Superior temporal gyrus (tissue), 1 donor: ENCODE results near the gene DNAH6.

ENCODE experiments used
- DNase-seq: peaks from one replicate; pipeline ENCODE4 v3.0.0-alpha.2; 2016; ENCODE audit errors: extremely low spot score

Gene DNAH6

DNA sequence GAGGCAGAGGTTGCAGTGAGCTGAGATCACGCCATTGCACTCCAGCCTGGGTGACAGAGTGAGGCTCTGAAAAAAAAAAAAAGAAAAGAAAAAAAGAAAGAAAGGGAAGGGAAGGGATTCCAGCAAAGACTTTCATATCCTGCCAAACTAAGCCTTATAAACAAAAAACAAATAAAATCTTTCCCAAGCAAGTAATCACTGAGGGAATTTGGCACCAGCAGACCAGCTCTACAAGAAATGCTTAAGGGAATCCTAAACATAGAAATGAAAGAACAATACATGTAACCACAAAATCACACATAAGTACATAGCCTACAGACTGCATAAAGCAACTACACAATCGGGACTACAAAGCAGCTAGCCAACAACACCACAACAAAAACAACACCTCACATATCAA lies 285.5 kb downstream of the DNAH6 start:
- DNase-seq, result no peak

DNA sequence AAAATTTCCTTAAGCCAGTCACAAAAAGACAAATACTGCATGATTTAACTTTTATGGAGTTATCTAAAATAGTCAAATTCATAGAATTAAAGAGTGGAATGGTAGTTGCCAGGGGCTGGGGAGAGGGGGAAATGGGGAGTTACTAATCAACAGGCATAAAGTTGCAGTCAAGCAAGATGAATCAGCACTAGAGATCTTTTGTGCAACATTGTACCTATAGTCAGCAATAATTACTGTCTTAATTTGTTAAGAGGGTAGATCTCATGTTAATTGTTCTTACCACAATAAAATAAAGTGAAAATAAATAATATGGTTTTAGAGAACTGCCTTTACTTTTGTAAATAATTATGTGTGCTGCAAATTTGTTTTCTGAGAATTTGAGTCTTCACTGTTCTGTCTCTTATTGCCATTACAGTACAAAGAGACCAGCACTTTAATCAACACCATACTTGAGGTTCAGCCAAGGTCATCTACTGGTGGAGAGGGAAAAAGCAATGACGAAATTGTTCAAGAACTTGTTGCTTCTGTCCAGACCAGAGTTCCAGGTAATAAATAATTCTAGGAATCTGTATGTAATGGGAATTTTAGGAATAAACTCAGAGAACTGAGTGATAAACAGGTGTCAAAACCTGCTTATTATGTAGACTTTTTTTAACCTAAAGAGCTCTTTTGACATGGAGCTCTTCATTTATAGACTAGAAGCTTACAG lies 289.1 kb downstream of the DNAH6 start:
- no peak for DNase-seq

DNA sequence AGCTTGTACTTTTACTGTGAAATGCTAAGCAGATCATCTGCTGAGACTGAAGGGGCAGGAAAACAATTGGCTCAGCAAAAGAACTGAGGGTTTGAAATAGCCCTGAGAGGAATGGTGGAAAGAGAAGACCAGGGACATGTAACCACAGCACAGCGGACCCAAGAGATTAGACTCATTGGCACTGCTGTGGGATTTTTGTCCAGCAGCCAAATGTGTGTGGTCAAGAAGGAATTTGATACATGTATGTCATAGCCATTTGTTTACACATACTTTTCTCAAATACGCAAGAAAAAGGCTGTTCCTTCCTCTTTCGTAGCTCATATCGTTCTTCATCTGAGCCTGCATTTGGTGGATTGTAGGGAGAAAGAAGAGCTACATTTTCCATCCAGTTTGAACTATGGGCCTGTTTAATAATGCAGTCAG lies 290.8 kb downstream of the DNAH6 start:
- no peak for DNase-seq

DNA sequence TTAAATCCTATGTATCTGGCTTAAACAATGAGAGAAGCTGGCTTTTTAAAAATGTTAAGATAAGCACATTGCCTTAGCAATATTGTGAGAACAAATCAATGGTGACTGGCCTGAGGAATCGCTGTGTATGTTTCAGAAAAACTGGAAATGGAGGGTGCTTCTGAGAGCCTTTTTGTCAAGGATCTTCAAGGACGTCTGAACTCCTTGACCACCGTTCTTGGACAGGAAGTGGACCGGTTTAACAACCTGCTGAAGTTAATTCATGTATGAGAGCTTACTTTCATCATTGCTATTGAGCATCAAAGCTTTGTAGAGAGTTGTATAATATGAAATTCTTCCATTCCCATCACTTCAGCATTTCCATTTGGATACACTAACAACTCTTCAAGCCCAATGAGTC lies 292.0 kb downstream of the DNAH6 start:
- no peak for DNase-seq

DNA sequence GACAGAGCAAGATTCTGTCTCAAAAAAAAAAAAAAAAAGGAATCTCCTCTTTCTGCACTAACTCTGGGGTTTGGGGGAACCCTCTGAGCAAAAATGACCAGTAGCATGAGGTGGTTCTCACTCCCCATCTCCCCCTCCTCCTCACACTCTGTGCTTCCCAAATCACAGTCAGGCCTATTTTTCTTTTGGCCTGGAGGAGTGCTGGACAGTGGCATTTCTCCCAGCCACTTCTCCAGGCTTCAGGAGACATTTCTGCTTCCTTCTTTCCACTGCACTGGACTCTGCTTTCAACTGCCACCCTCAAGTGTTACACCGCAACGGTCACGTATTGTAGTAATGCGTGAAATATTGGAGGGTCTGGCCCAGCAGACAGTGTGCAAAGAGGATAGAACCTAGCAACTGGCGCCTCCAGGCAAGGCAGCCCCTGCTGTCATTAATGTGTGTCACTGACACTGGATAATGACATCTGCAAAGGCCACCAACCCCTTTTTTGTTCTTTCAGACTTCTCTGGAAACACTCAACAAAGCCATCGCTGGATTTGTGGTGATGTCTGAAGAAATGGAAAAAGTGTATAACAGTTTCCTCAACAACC lies 295.6 kb downstream of the DNAH6 start:
- no peak for DNase-seq

DNA sequence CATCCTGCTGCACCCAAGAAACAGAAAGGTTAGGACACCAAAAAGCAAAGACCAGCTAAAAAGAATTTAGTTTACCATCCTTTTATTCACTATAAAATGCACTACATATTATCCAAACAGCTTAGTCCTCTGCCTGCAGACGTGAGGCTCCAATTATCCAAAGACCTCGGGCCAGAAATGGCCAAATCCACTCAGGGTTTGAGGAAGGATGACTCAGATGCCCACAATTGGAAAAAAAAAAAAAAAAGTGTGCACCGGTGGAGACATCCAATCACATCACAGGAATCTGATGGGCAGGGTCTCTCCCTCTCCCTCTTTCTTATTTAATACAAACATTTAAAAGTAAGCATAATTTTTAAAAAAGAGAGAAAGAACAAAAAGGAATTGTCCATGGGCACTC lies 298.8 kb downstream of the DNAH6 start:
- DNase-seq, result no peak

DNA sequence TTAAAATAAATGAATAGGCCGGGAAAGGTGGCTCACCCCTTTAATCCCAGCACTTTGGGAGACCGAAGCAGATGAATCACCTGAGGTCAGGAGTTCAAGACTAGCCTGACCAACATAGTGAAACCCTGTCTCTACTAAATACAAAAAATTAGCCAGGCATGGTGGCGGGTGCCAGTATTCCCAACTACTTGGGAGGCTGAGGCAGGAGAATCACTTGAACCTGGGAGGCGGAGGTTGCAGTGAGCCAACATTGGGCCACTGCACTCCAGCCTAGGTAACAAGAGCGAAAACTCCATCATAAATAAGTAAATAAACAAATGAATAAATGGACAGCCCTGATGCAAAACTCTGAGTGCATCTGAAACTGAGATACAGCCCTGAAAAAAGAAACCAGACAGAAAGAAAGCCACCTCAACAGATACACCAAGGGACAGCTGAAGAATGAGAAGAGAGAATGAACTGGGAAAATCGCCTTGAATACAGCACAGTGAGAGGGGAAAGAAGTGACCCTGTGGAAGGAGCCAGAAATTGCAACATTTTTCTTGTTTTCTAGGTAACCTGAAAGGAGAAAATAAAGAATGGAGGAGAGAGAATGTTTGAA lies 300.2 kb downstream of the DNAH6 start:
- no peak for DNase-seq

DNA sequence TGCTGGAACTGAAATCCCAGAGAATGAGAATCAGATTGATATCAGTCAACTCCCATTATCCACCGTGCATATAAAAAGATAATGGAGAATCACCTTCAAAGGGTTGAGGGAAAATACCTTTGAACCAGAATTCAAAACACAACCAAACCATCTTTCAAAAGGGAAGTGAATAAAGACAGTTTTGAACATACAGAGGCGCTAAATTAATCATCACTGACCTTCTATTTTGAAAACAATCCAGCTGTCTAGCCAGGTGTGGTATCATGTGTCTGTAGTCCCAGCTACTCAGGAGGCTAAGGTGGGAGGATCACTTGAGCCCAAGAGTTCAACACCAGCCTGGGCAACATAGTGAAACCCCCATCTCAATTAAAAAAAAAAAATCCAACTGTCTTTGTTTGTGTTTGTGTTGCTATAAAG lies 300.9 kb downstream of the DNAH6 start:
- DNase-seq, result no peak

DNA sequence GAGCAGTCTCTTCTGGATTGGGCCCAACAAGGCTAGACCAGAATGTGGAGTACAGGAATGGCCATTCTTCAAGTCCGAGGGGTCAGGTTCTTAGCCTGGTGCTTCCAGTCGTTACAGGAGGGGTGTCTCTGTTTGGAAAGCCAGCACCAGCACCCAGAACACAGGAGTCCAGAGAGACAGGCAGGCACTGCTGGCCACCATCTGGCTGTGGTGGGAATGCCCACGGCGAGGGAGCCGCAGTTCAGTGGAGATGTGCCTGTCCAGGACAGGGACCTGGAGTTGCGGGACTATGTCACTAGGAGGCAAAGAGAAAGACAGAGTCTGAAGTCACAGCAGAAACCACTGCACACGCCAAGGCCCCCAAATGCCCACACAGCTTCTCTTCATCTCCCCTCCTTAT lies 305.5 kb downstream of the DNAH6 start:
- DNase-seq, result no peak

DNA sequence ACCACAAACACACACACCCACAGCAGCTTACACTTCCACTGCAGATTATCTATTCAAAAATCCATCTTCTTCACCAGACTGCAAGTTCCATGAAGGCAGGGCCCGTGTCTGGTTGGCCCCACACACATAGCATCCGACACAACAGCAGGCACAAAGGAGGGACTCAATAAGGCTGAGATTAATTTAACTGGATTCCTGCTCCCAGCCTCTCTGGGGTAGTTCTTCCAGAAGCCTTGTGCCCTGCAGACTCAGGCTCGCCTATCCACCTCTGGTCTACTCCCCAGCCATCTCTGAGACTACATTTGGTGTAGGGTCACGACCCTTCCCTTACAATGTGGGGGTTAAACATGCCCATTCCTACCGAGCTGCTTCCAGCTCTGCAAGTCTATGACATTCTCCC lies 306.9 kb downstream of the DNAH6 start:
- no peak for DNase-seq

DNA sequence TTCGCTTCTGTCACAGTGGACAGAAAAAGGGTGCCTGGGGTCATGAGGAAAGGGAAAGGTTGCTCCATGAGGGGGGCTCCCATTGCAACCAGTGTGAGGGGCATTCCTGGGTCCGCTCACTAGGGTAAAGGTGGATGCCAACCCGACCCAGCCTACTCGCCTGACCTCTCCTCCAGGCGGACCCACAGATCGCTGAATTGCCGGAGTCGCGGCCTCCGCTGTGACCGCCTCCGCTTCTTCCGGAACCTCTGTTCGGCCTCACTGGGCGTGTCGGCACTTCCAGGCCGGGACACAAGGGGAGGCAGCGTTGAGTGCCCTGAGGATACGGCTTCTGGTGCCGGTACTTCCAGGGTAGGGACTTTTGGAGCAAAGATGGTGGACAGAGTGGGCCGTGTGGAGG lies 307.5 kb downstream of the DNAH6 start:
- DNase-seq, result no peak

DNA sequence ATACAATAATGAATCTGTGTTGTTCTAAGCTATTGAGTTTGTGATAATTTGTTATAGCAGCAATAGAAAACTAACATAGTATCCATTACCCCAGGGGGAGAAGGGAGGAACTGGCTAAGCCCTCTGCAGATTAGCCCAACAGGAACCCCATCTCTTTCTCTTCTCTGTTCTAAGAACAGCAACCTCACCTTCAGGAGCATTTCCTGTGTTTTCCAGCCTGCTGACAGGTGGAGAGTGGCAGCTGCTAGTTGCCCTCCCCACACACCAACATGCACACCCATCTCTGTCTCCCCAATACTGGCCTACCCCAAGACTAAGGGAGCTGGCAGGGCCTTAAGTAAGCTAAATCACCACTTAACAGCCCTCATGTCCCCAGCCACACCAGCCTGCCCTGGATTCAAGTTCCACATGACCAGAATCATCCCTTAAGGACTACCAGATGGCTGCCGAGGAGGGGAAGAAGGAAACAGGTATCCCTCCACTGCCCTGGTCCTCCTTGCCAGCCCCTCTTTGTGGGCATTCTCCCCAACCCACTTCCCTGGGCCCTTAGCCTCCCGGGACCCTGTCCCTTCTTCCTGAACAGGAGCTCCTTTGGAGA lies 311.8 kb downstream of the DNAH6 start:
- DNase-seq, result no peak

DNA sequence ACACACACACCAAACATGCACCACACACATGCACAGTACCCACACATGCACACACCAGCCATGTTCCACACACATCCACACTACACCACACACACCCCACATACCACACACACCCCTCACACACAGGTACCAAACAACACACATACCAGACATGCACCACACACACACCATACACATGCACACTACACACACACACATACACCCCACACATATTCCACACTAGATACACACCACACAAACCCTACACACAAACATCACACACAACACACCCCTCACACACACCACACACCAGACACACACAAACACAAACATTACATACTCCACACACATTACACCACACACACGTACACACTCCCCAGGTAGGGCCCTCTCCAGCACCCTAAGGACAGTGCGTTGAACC lies 313.4 kb downstream of the DNAH6 start:
- no peak for DNase-seq

DNA sequence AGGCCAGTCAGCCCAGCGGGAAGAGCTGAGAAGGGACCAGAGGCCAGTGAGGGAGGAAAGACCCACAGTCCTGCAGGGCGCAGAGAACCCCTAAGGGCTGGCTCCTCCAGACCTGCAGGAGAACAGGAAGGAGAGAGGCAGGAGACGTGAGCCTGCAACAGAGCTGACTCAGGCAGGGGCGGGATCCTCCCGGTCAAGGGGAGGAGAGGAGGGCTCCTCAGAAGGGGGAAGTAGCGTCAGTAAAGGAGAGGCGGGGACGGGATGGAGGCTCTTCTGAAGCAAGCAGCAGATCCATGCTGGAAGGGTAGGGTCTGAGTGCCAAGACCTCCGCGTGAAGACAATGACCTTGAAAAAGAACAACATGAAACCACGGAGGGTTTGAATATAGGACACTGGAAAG lies 313.8 kb downstream of the DNAH6 start:
- no peak for DNase-seq

DNA sequence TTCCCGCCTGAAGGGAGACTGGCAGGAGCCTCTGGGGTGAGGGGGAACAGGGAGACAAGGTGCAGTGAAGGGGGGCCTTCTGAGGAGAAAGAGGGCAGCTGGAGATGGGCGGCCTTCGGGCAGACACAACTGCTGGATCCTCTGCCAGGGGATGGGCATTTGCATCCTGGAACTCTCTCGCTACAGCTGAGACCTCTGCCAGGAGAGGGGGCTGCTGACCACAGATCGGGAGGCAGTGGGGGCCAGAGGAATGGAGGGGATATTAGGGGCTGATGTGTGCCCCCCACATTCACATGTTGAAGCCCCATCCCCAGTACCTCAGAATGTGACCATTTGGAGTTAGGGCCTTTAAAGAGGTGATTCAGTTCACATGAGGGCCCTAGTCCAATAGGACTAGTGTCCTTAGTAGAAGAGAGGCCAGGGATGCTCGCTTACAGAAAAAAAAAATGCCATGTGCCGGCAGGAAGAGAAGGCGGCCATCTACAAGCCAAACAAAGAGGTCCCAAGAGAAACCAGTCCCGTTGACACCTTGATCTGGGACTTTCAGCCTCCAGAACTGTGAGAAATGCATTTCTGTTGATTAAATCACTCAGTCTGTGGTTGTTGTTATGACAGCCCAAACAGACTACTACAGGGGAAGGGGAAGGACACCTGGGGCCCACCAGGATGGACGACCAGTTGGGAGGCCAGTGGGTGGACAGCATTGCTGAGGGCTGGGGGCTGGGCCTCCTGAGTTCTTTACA lies 314.6 kb downstream of the DNAH6 start:
- DNase-seq, result no peak

DNA sequence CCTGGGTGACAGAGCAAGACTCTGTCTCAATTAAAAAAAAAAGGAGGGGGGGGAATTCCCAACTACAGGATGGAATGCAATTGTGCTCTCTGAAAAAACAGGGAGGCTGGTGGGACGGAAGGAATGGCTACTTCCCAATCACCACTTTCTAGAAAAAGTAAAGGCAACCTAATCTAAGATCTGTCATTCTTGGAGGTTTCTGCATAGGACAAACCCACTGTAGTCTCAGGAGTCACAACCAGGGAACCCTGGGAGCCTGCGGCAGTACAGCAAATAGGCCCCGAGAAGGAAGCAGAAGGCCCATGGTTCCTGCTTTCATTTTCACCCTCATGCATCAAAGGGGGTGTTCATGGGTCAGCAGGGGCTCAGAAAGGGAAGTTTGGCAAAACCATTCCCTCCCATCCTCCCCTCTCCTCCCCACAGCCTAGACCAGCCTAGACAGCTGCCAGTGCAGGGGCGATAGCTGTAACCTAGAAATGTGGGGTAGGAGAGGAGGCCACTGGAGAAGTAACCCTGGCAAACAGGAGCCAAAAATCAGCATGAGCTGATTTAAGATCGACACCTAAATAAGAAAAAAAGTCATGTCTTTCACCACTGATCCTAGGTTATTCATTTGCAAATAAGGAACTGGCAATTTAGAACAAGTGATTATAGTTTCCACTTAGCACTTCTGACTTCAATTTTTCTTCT lies 316.6 kb downstream of the DNAH6 start:
- peak; percentile 14 for DNase-seq

DNA sequence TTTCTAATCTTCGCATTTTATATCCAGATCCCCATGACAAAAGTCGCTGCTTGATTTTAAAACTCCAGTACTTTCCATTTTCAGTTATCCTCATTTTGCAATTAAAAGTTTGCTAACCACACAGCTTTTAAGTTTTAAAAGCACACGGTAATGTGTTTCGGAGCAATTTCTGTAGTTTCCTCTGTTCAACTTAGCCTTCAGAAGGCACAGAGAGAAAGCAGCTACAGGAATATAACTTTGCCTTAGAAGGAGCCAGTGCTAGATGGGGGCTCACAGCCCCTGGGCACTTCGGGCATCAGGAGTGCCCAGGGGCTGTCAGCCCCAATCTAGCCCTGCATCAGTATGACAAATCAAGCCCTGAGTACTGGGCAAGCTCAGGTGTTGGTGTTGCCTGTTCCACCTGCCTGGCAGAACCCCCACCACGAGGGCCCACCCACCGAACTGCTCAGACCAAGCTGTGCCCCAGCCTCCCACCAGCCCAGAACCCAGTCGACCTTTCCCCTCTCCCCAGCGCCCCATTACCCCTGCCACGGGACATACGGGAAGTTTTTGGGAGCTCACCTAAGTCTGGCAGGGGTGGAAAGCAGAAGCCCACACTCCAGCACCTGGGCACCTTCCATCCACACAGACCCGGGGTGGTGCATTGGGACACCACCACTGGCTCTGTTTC lies 317.3 kb downstream of the DNAH6 start:
- no peak for DNase-seq

DNA sequence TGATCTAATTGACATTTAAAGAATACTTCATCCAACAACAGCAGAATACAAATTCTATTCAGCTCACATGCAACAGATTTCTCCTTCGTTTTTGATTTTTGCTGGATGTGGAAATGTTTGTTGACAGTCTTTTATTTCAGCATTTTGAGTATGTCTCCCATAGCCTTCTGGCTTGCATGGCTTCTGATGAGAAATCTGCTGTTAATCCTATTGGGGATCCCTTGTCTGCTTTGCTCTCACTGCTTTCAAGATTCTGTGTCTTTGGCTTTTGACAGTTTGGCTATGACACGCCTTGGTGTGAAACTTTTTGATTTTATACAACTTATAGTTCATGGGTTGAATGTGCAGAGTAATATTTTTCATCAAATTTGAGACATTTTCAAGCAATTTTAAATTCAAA lies 319.9 kb downstream of the DNAH6 start:
- DNase-seq, result no peak

DNA sequence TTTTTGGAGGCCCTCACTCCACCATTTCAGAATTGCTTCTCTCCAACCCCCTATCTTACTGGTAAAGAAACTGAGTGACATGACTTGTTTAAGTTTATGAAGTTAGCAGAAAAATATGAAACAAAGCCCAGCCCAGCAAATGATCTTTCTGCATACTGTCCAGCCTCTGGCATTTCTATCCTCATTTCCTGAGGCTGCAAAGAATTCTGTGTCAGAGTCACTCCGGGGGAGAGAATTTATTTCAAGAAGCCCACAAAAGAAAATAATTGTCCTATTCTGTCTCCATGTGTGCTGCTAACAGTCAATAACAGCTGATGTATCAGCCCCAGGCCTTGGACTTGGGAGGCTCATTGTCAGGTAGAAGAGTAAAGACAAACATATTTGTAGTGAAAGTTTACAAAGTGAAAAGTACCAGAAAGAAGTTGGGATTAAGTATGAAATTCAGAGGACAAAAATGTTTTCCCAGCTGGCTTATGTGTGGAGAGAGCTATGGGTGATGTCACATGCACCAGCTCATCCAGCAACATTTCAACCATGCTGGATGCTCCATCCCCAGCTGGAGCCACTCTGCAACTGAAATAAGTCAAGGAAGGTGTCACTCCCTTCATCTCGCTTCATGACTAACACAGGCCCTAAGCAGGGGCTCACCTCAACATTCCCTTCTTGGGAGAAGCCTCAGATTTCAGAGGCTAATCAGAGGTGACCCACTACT lies 322.3 kb downstream of the DNAH6 start:
- no peak for DNase-seq

DNA sequence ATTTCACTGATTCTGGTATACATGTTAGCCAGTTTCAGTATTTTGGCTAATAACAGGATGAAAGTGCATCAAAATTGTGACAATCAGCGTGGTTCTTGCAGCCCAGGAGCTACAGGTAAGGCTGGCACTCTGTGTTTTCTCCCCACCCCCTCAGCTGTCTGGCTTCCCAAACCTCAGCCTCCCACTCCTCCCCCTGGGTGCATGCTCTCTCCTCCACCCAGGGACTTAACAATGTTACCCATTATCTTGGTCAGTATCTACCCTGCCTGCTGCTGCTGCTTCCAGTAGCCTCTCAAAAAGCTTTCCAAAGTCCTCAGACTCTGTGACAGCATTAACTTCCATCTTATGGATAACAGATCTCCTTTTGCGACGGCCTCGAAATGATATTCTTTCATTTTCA lies 323.6 kb downstream of the DNAH6 start:
- DNase-seq, result no peak

DNA sequence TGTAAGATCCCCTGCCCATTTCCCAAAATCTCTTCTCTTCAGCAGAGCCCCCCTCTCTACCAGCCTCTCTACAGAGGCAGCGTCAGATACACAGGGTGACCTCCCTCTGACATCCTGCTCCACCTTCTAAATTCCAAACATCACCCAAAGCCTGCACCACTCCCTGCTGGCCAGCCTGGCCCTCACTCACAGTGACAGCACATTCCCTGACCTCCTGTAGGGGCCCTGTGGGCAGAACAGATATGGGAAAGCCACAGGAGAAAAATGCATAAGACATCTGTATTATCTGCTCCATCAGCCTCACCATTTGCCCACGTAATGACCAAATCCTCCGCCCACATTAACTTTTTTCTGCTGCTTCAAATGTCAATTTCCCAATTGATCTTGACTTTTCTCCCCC lies 324.0 kb downstream of the DNAH6 start:
- no peak for DNase-seq
